OCI-LY3 (cell line): Measurements from ENCODE around the gene OMA1.

Source experiments
- H2AFZ ChIP-seq: fragments of 200-600, 300-600 bp; shearing (Covaris generic); 2 replicates; pipeline ENCODE4 v1.6.0; 2014; ENCODE audit warnings: antibody characterized with exemption, low read depth, low read length
- H3K27ac ChIP-seq: fragments of 200-600, 300-600 bp; sonication (generic); 2 replicates; pipeline ENCODE4 v1.5.1; 2014; ENCODE audit warnings: mild to moderate bottlenecking, low read length, moderate library complexity, mixed read lengths
- H3K27me3 ChIP-seq: fragments of 200-600, 300-600 bp; sonication (generic); 2 replicates; pipeline ENCODE4 v1.6.1; 2014; ENCODE audit warnings: low read depth, low read length, mixed read lengths
- H3K36me3 ChIP-seq: fragments of 200-600, 300-600 bp; sonication (generic); replicated peaks from 2 replicates; pipeline ENCODE3; 2014; ENCODE audit warnings: low read depth, low read length, mixed read lengths
- H3K4me1 ChIP-seq: fragments of 300-600, 200-600 bp; sonication (generic); 2 replicates; pipeline ENCODE4 v1.6.1; 2014; ENCODE audit warnings: low read length, mixed read lengths
- H3K4me2 ChIP-seq: fragments of 200-600, 300-600 bp; sonication (generic); 2 replicates; pipeline ENCODE4 v1.6.1; 2014; ENCODE audit warnings: low read length, mixed read lengths
- H3K4me3 ChIP-seq: fragments of 300-600, 200-600 bp; sonication (generic); 2 replicates; pipeline ENCODE4 v1.5.1; 2014; ENCODE audit warnings: antibody characterized with exemption, mild to moderate bottlenecking, low read length, moderate library complexity
- H3K79me2 ChIP-seq: fragments of 300-600, 200-600 bp; shearing (Covaris generic); 2 replicates; pipeline ENCODE4 v1.6.1; 2014; ENCODE audit warnings: mild to moderate bottlenecking, low read length, mixed read lengths
- H3K9ac ChIP-seq: fragments of 300-600, 200-600 bp; shearing (Covaris generic); 2 replicates; pipeline ENCODE4 v1.6.0; 2014; ENCODE audit warnings: mild to moderate bottlenecking, low read length, moderate library complexity
- H3K9me3 ChIP-seq: fragments of 200-600, 300-600 bp; shearing (Covaris generic); 2 replicates; pipeline ENCODE4 v1.6.1; 2014; ENCODE audit warnings: low read length, mixed read lengths; ENCODE audit not compliant: insufficient read depth
- H4K20me1 ChIP-seq: fragments of 200-600, 300-600 bp; sonication (generic); 2 replicates; pipeline ENCODE4 v1.6.1; 2016; ENCODE audit warnings: low read length, mixed read lengths; ENCODE audit not compliant: insufficient read depth
- EZH2phosphoT487 ChIP-seq: fragments of 200-600 bp; shearing (Covaris generic); IDR thresholded peaks from 2 replicates; pipeline ENCODE4 v1.6.1; 2018; ENCODE audit warnings: antibody characterized with exemption, mixed run types, low read depth
- TF ChIP-seq, protein P1 (sequence below): fragments of 200-600, 300-600 bp; sonication (generic); IDR thresholded peaks from 2 replicates; pipeline ENCODE4 v1.5.1; 2014; ENCODE audit warnings: antibody characterized with exemption, low read length, low read depth

Gene OMA1

DNA sequence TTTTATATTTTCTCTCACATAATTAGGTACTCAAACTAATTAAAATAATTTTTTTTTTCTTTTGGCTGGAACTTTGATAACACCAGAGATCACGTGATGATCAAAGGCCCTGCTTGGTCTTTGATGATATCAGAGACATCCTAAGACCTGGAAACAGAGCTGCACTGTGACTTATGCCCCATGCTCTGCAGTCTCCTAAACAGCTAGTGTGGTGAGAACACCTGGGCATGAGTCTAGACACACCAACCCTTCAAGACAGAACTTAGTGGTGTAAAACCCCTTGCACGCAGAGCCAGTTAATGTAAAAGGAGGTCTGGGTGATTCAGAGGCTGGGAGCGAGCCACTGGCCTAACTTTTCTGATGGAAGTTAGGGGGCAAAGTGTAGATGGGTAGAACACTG lies 70.3 kb downstream of the OMA1 start:
- no peak overlapping the region for H3K4me3 ChIP-seq
- H3K9ac ChIP-seq = no peak overlapping the region
- H3K4me2 ChIP-seq = no peak overlapping the region

DNA sequence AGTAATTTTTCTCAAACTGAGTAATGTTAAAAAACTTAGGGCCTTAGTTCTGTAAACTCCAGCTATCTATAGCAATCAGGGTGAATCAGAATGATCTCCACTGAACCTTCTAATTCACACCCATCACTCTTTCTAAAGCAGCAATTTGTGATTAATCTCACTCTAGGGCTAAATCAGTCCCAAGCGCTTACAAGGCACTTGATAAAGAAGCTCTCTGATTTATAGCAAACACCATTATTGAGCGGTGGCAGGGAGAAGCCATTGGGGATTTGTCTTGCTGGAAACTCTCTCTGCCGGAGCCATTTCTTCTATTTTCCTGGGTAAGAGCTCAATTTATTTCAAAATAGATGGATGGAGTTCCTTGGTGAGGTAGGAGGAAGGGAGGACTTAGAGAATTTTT lies 77.0 kb downstream of the OMA1 start:
- Histone ChIP-seq H3K27me3 (no peaks in the 10 kb centered on the region), H3K79me2 (no peaks in the 10 kb centered on the region), H3K27ac (no peak overlapping the region), H3K4me1 (no peaks in the 10 kb centered on the region), H4K20me1 (no peaks in the 10 kb centered on the region), H3K4me3 (no peak overlapping the region), H3K9ac (no peak overlapping the region), H2AFZ (no peak overlapping the region), H3K9me3 (no peaks in the 10 kb centered on the region), H3K36me3 (no peaks in the 10 kb centered on the region), H3K4me2 (no peak overlapping the region)
- no peak for TF ChIP-seq EZH2phosphoT487
- TF ChIP-seq, protein P1, sequence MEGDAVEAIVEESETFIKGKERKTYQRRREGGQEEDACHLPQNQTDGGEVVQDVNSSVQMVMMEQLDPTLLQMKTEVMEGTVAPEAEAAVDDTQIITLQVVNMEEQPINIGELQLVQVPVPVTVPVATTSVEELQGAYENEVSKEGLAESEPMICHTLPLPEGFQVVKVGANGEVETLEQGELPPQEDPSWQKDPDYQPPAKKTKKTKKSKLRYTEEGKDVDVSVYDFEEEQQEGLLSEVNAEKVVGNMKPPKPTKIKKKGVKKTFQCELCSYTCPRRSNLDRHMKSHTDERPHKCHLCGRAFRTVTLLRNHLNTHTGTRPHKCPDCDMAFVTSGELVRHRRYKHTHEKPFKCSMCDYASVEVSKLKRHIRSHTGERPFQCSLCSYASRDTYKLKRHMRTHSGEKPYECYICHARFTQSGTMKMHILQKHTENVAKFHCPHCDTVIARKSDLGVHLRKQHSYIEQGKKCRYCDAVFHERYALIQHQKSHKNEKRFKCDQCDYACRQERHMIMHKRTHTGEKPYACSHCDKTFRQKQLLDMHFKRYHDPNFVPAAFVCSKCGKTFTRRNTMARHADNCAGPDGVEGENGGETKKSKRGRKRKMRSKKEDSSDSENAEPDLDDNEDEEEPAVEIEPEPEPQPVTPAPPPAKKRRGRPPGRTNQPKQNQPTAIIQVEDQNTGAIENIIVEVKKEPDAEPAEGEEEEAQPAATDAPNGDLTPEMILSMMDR = no peak

More for the DNA sequence above, 70.3 kb downstream of the OMA1 start:
- H3K27ac ChIP-seq = no peak overlapping the region
- H3K9me3 ChIP-seq = no peaks in the 10 kb centered on the region
- no peaks in the 10 kb centered on the region for H3K79me2 ChIP-seq
- H3K36me3 ChIP-seq = no peaks in the 10 kb centered on the region
- no peak overlapping the region for H2AFZ ChIP-seq
- no peaks in the 10 kb centered on the region for H3K27me3 ChIP-seq
- no peak for TF ChIP-seq EZH2phosphoT487
- TF ChIP-seq, protein P1 = no peak
- no peaks in the 10 kb centered on the region for H4K20me1 ChIP-seq
- H3K4me1 ChIP-seq = no peaks in the 10 kb centered on the region

DNA sequence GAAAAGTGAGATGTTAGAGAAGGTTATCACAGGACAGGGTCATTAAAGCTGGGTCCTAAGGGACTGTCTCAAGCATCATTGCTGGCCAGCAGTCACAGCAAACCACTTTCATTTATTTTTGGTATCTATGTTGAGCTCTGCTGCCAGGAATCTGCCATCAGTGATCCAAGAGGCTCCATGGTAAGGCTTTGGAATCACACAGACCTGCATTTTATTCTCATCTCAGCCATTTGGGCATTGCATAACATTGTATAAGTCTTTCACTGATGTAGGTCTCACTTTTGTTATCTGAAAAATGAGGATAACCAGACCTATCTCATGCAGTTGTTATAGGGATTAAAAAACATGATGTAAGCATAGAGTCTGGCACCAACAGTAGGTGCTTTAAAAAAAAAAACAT lies 77.5 kb downstream of the OMA1 start:
- no peak overlapping the region for H3K4me2 ChIP-seq
- no peaks in the 10 kb centered on the region for H4K20me1 ChIP-seq
- no peak overlapping the region for H3K4me3 ChIP-seq
- no peaks in the 10 kb centered on the region for H3K9me3 ChIP-seq
- no peaks in the 10 kb centered on the region for H3K27me3 ChIP-seq
- no peak overlapping the region for H2AFZ ChIP-seq
- no peaks in the 10 kb centered on the region for H3K79me2 ChIP-seq
- no peaks in the 10 kb centered on the region for H3K4me1 ChIP-seq
- no peak overlapping the region for H3K9ac ChIP-seq
- H3K36me3 ChIP-seq = no peaks in the 10 kb centered on the region
- no peak overlapping the region for H3K27ac ChIP-seq
- no peak for TF ChIP-seq EZH2phosphoT487
- TF ChIP-seq, protein P1 = no peak

DNA sequence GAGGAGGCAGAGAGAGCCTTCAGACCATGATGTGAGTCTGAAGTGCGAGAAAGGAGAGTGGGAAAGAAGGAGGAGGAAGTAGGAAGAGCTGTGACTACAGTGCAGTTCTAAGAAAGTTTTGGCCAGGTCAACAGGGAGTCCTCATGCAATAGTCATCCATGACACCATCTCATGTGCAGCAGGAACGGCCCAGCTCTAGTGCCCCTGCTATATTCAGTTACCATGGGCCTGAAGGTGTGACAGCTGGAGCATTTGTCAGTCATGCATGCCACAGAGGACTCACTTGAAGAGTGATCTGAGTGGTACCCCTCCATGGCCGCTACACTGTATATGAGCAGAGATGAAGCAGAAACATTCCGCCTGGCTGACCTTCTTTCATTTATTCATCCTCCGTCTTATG lies 77.9 kb downstream of the OMA1 start:
- H3K79me2 ChIP-seq = no peaks in the 10 kb centered on the region
- H3K4me1 ChIP-seq = no peaks in the 10 kb centered on the region
- no peak overlapping the region for H3K4me2 ChIP-seq
- H3K4me3 ChIP-seq = no peak overlapping the region
- H3K27me3 ChIP-seq = no peaks in the 10 kb centered on the region
- H4K20me1 ChIP-seq = no peaks in the 10 kb centered on the region
- H3K9ac ChIP-seq = no peak overlapping the region
- no peak for TF ChIP-seq EZH2phosphoT487
- TF ChIP-seq, protein P1 = no peak
- H3K9me3 ChIP-seq = no peaks in the 10 kb centered on the region
- H3K27ac ChIP-seq = no peak overlapping the region
- no peak overlapping the region for H2AFZ ChIP-seq
- H3K36me3 ChIP-seq = no peaks in the 10 kb centered on the region
